Lower leg skin (tissue), 4 donors: ENCODE data around the gene TAF4B. TPM values are rescaled to one million over a fixed set of nuclear protein-coding genes. Genes with fewer than 3 reads are reported as not detected.

Experiments used
- DNase-seq, 2 donors: peaks; one replicate each; pipeline ENCODE4 v3.0.0-alpha.2; 2019; ENCODE audit warnings: low spot score in 2 of 2
- H3K4me3 ChIP-seq: fragments of 200-600 bp; sonication (generic); 2 replicates; pipeline ENCODE4 v1.5.1; 2017; ENCODE audit warnings: mild to moderate bottlenecking, low read depth; ENCODE audit not compliant: poor library complexity, severe bottlenecking
- POLR2A ChIP-seq, 2 donors: fragments of 450-650 bp; IDR thresholded peaks; one replicate each; pipeline ENCODE4 v1.6.1; 2016 to 2017; ENCODE audit warnings: antibody characterized with exemption in 2 of 2, mild to moderate bottlenecking in 1 of 2, moderate library complexity in 1 of 2
- WGBS, 2 donors: methylation state at CpG; one replicate each; pipeline ENCODE4 v1.1.5; 2018; 5-methylcytosine and 5-hydroxymethylcytosine counted together
- intact Hi-C: fragments of 100-400 bp; cut with DNase I; formaldehyde crosslinking; loops from one replicate; pipeline ENCODE4 v1.15.0; 2023; ENCODE audit warnings: low total_unique reads
- total RNA-seq, 4 donors: library from RNA; depleted of rRNA; stranded (reverse); fragments of >200 nt; gene quantifications; one replicate each; pipeline ENCODE4 v1.1.0, GENCODE V29; 2016
- TF ChIP-seq, protein P1 (sequence below), 3 donors: fragments of 450-650 bp; IDR thresholded peaks; one replicate each; pipeline ENCODE4 v1.5.1; 2016; ENCODE audit warnings: antibody characterized with exemption in 3 of 3, mild to moderate bottlenecking in 3 of 3, moderate library complexity in 2 of 3

TAF4B gene
- total RNA-seq, 4 donors from 2014 or later: 12.5 to 23.6 (median 17.1) TPM

DNA sequence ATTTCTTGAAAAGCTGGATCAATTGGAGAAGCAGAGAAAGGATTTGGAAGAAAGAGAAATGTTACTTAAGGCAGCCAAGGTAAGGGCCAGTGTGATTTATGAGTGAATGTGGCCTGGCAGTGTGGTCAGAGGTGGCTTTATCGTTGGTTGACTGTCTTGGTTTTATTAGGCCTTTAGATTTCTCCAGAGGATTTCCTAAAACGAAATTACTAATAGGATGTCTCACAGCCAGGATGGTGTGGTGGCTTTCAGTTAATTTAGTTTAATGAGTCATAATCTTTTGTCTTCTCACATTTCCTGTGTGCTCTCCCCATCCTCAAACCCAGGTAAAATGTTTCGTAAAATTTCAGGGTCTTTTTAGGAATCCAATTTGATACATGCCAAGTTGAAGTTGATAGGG, 100.8 kb downstream of the TAF4B start:
- no peak for TF ChIP-seq POLR2A (IDR thresholded peaks at IDR 0.05)
- TF ChIP-seq, protein P1, sequence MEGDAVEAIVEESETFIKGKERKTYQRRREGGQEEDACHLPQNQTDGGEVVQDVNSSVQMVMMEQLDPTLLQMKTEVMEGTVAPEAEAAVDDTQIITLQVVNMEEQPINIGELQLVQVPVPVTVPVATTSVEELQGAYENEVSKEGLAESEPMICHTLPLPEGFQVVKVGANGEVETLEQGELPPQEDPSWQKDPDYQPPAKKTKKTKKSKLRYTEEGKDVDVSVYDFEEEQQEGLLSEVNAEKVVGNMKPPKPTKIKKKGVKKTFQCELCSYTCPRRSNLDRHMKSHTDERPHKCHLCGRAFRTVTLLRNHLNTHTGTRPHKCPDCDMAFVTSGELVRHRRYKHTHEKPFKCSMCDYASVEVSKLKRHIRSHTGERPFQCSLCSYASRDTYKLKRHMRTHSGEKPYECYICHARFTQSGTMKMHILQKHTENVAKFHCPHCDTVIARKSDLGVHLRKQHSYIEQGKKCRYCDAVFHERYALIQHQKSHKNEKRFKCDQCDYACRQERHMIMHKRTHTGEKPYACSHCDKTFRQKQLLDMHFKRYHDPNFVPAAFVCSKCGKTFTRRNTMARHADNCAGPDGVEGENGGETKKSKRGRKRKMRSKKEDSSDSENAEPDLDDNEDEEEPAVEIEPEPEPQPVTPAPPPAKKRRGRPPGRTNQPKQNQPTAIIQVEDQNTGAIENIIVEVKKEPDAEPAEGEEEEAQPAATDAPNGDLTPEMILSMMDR (IDR thresholded peaks at IDR 0.05): no peak
- intact Hi-C loops: no loop called here
- H3K4me3 ChIP-seq: no peak overlapping the region
- no peak for DNase-seq
- WGBS, 2 donors: 62 to 65% methylated on average over 3 of the region's 3 CpGs

DNA sequence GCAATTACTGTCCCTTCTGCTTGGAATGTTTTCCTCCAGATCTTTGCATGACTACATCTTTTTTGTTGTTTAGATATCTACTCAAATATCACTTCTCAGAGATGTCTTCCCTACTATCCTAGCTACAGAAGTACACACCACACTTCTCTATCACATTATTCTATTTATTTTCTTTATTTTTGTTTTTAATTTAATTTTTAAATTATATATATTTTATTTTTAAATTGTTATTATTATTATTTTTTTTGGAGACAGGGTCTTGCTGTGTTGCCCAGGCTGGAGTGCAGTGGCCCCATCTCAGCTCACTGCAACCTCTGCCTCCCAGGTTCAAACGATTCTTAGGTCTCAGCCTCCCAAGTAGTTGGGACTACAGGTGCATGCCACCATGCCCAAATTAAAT, 106.7 kb downstream of the TAF4B start:
- WGBS, 2 donors: 100% methylated on average over 1 of the region's 1 CpG
- intact Hi-C loops: no loop called here

GRCh38 chr18:26335156-26335555, 108.9 kb downstream of the TAF4B start:
- intact Hi-C loops: no loop called here
- WGBS, 2 donors: 25 to 30% methylated on average over 2 of the region's 2 CpGs
- DNase-seq: no peak
- TF ChIP-seq, protein P1 (IDR thresholded peaks at IDR 0.05): no peak
- no peak overlapping the region for H3K4me3 ChIP-seq

More for the DNA sequence above, 106.7 kb downstream of the TAF4B start:
- DNase-seq: no peak
- H3K4me3 ChIP-seq: no peak overlapping the region
- TF ChIP-seq POLR2A (IDR thresholded peaks at IDR 0.05): no peak
- TF ChIP-seq, protein P1 (IDR thresholded peaks at IDR 0.05): no peak

DNA sequence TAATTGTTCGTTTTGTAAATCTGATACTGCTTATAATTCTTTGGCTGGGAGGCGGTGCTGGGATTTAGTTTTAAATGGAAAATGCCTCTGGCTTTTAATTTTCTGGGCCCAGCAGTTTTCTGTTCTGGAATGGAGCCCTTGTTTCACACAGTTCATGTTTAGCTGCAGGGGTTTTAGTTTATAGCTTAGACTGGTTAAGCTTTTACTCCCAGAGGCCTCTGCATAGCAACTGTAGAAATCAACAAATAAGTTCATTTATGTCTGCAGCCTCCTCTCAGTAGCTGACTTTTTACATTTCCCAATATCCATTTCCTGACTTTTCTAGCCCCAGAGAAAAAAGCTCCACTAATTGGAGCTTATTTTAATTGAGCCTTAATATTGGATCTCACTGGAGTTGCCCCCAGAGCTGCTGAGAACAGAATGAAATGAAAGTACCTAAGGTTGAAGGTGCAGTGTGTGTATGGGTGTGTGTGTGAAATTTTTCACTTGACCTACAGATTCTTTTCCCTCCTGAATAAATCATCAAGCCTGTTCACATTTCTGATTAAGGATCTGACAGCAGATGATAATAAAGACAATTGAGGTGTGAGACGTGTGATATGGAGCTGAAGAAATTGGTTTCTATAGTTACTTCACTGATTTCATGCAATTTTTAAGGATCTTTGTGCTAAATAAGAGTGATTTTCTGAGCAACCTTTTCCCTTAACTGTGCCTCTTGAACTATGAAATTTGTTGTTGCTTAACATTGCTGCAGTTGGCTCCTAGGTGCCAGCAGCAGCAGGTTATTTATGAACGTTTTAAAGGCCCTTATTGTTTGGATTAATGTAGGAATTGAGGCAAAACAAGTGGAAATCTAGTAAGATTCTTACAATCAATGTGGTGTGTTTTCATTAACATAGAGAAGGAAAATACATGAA, 109.6 kb downstream of the TAF4B start:
- TF ChIP-seq, protein P1 (IDR thresholded peaks at IDR 0.05): no peak
- no peak for TF ChIP-seq POLR2A (IDR thresholded peaks at IDR 0.05)
- intact Hi-C loops: no loop called here
- DNase-seq: no peak
- H3K4me3 ChIP-seq: no peak overlapping the region
- 24 to 26% methylated on average over 4 of the region's 4 CpGs for WGBS, 2 donors

- TF ChIP-seq POLR2A (IDR thresholded peaks at IDR 0.05): no peak
- TF ChIP-seq, protein P1 (IDR thresholded peaks at IDR 0.05): no peak
- intact Hi-C loops: no loop called here
- 45 to 60% methylated on average over 1 of the region's 1 CpG for WGBS, 2 donors
- no peak for DNase-seq
- no peak overlapping the region for H3K4me3 ChIP-seq
These were observed 110.3 kb downstream of the TAF4B start for GRCh38 chr18:26336572-26336971.
